HFF-Myc (cell line): Measurements from ENCODE around the gene ALAS2.

Source experiments
- DNase-seq: peaks from one replicate; pipeline ENCODE4 v3.0.0-alpha.2; 2011; ENCODE audit warnings: low read depth; ENCODE audit errors: extremely low read depth
- H3K4me3 ChIP-seq: replicated peaks from 2 replicates; pipeline ENCODE4 v1.5.1; 2011; ENCODE audit warnings: low read depth, mild to moderate bottlenecking, control low read depth, low read length
- TF ChIP-seq, protein P1 (sequence below): IDR thresholded peaks from 2 replicates; pipeline ENCODE4 v1.5.1; 2012; ENCODE audit warnings: mild to moderate bottlenecking, low read depth, low read length, control low read depth; ENCODE audit errors: missing control alignments

The ALAS2 gene

DNA sequence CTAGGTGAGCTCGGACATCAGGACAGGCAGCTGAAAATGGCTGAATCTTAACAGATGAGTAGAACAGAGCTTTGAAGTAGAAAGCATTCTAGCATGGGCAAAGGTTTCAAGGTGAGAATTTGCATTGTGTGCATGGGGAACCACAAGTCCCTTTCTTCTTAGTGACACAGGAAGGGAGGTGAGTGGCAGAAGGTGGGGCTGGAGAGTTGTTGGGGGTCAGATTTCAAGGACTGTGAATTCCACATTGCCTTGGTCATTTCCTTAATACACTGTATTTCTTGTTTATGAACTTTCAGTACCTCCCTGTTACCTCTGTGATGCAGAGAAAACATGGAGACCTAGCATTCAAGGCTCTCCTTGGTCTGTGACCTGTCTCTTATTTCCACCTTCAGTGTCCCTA lies 26.5 kb downstream of the ALAS2 start:
- H3K4me3 ChIP-seq = no peak overlapping the region
- no peak for DNase-seq
- TF ChIP-seq, protein P1, sequence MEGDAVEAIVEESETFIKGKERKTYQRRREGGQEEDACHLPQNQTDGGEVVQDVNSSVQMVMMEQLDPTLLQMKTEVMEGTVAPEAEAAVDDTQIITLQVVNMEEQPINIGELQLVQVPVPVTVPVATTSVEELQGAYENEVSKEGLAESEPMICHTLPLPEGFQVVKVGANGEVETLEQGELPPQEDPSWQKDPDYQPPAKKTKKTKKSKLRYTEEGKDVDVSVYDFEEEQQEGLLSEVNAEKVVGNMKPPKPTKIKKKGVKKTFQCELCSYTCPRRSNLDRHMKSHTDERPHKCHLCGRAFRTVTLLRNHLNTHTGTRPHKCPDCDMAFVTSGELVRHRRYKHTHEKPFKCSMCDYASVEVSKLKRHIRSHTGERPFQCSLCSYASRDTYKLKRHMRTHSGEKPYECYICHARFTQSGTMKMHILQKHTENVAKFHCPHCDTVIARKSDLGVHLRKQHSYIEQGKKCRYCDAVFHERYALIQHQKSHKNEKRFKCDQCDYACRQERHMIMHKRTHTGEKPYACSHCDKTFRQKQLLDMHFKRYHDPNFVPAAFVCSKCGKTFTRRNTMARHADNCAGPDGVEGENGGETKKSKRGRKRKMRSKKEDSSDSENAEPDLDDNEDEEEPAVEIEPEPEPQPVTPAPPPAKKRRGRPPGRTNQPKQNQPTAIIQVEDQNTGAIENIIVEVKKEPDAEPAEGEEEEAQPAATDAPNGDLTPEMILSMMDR = no peak

DNA sequence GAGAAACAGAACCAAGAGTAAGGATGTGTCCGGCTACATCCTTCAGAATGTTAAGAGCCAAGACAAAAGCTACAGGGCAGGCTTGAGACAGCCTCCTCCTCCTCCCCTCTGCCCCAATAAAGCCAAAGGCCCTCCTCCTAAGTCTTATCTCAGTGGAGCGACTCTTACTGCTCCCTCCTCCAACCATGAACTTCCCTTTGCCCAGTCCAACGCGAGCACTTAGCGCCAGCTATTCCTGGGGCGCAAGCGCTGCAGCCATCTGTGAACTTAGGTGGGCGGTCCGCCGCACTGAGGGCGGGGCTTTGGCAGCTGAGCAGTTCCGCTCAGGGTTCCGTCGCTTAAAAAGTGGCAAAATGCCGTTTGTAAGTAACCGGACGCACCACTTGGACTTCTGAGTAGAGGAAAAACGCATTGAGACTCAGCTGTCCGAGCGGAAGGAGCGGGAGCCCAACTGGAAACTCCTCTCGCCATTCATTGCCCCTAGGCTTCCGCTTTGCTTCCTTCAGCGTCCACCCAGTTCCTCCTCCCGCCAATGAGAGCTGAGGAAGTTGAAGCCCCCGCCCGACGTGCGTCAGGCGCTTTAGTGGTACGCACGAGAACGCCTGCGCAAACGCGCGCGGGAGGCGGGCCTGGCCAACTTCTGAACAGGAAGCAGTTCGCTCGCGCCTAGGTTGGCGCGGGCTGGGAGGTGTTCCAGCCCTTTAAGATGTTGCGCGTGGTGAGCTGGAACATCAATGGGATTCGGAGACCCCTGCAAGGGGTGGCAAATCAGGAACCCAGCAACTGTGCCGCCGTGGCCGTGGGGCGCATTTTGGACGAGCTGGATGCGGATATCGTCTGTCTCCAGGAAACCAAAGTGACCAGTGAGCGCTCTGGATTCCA lies 30.8 kb downstream of the ALAS2 start, which contains the start of gene APEX2:
Gene APEX2 (plus strand): TSS at position 647 of the 882 bp plus-strand sequence. CDS start 60 bp downstream, at position 707.
- peak within 1 kb of the TSS; percentile 66 for H3K4me3 ChIP-seq
- TF ChIP-seq, protein P1 = no peak
- DNase-seq = peak; percentile 65

DNA sequence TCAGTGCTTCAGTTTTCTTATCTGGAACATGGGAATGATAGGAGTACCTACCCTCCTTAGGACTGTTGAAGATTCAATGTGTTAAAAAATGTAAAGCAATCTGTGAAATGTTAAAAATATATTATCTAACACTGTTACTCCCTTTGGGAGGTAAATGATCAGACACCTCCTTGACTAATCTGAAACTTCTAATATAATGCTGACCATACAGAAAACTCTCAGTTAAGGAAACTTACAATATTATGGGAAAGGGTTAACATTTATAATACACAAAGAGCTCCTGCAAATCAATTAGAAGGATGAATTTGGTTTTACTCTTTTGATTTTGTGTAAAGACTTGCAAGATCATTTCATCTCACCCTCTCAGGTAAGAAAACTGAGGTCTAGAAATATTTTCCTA lies 35.2 kb downstream of the ALAS2 start:
- TF ChIP-seq, protein P1 = no peak
- DNase-seq = no peak
- no peak overlapping the region for H3K4me3 ChIP-seq

DNA sequence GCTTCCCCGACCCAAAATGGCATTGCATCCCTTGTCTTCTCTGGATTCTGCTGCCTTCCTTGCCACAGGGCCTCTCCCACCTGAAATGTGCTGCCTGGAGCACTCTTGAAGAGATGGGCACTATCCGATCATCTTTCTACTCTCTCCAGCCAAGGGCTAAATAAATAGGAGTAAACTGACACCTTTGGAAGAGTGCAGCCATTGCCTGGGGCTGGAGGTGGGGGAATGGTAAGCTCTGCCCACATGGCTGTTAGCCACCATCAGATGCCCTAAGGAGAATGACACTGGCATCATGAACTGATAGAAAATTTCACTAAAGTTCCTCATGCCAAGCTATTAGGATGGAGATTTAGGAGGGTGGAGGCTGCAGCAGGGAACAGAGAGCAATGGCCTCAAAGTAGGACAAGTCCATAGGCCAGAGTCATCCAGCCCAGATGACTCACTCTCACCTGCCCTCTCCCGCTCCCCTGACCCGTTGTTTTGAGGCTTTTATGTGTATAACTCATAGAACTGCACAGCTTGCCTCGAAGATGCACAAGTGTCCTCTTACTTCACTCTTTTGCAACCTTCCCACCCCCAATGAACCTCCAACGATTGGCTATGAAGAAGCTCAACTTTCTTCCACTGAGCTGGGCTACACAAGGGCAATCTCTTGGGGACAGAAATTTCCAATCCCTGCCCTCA lies 36.0 kb downstream of the ALAS2 start:
- H3K4me3 ChIP-seq = no peak overlapping the region
- DNase-seq = no peak
- TF ChIP-seq, protein P1 = no peak

DNA sequence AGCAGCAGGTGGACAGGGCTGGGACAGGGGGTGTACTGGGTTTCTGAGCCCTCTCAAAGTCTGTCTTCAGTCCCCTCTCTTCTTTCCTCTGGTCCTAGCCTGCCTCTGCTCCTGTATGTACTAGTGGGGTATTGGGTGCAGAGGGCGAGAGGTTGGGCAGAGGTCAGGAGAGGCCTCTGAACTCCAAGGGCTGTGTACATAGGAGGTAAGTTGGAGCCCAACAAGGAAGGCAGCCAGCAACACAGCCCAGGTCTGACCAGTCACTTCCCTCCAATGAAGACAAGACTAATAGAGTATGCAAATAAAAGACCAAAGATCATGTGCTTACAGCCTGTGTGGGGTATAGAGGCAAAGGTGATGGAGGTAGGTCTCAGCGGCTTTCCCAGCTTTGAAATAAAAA lies 36.7 kb downstream of the ALAS2 start, which contains the start of gene PFKFB1:
Gene PFKFB1 (minus strand): TSS at position 90 of the 400 bp plus-strand sequence. CDS start 181 bp downstream, outside the sequence.
- DNase-seq = no peak
- TF ChIP-seq, protein P1 = no peak
- H3K4me3 ChIP-seq = no peak within 1 kb of the TSS

DNA sequence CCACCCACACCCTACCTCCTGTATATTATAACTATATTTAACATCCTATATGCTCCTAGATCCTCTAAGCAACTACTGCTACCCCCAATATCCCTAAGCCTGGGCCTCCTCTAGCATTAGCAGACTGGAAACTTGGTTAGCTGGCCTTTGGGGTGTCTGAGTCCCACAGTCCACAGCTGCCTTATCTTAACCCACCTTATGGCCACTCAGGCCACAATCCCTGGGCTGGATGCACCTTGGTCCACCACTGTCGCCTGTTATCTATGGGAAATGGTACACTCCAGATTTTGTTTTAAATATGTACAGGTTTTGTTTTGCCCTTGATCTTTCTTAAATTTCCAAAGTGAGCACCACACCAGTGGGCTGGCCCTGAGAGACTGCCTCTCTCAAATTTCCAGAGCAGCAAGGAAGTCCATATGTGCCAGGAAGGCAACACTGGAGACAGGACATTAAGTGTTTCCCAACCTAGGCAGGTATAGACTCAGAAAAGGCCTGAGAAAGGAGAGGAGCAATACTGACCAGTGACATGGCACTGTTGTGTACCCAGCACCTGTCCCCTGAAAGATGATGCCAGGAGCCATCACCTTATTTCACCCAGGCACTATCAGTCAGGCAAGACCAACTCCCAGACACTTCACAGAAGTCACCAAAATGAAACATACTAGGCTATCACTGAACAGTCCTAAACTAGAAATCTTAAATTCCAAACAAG lies 37.7 kb downstream of the ALAS2 start:
- DNase-seq = no peak
- TF ChIP-seq, protein P1 = no peak
- no peak overlapping the region for H3K4me3 ChIP-seq
